DMS 273 treated with DMSO at 0.1 percent for 48 hours (cell line): ENCODE measurements around the gene ABTB2.

Experiments
- DNase-seq: peaks from one replicate; lab custom pipeline; 2025; lab: John Stamatoyannopoulos, UW

Gene ABTB2

DNA sequence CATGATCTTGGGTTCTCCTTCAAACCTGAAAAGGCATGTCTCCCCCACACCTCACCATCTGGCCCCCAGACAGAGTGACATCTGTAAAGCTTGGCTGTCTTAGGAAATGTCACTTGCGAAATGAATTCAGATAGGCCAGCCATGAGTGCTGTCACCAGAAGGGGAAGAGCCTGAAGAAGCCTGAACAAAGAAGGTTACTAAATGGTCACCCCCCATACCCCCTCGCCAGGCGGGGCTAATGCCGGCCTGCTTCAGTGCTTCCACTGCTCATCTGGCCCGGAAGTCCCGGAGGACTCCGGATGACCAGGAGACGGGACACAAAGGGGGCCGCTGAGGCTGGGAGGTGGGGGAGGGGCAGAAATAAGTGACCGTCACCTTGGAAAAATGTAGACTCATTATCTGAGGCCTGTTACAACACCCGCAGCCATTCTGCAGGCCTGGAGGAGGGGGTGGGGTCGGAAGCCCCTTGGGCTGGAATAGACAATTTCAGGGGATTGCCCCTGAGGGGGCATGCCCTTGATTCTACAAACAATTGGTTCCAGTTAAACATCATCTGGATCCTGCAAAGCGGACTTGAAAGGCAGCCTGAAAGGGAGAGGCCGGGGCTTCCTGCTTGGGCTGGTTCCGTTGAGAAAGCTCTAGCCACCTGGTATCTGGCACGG, 209.2 kb downstream of the ABTB2 start:
- no peak for DNase-seq

DNA sequence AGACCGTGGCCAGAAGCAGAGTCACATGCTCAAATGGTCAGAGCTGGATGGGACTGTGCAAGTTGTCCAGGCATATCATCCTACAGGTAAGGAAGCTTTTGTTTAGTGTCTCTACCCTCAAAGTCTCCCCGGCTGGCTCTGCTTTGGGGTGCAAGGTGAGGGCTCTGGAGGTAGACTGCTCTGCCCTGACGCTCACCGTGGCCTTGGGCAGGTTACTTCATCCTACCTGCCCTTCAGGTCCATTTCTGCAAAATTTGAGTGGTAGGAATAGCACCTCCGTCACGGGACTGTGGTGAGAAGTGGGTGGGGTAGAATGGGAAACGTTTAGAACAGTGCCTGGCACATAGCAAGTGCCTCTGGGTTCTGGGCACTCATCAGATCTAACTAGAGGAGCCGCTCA, 210.2 kb downstream of the ABTB2 start:
- no peak for DNase-seq

DNA sequence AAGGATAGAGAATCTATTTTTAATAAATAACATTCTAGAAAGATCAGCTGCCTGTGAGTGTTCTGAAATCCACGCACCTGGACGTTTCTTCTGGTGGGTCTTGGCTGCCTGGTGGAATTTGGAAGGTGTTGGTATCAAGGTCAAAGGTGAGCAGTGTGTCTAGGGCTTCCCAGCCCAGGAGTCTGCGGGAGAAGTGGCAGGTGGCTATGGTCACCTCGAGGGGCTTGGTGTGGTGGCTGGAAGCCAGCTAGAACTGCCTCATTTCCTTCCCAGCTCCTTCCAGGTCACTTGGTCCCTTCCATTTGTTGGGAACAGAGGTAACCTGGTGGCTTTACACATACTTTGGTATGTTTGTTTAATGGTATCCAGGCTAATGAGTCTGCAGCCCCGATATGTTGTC, 210.9 kb downstream of the ABTB2 start:
- DNase-seq, result no peak

DNA sequence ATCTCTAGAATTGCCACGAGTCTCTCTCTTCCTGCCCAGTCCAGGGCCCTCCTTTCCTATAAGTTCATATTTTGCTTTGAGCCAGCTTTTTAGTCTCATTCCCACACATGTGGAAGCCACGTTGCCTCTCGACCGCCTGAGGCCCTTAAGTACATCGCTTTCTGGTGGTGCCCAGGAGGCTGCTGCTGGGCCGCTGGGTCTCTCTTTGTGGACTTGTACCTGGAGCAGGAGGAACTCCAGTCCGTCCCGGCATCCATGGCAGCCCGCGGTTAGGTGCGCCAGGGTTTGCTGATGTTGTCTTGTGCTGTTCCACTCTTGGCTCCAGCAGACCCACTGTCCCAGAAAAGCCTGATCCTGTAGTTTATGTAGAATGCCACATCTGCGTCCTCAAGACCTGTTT, 211.4 kb downstream of the ABTB2 start:
- no peak for DNase-seq

DNA sequence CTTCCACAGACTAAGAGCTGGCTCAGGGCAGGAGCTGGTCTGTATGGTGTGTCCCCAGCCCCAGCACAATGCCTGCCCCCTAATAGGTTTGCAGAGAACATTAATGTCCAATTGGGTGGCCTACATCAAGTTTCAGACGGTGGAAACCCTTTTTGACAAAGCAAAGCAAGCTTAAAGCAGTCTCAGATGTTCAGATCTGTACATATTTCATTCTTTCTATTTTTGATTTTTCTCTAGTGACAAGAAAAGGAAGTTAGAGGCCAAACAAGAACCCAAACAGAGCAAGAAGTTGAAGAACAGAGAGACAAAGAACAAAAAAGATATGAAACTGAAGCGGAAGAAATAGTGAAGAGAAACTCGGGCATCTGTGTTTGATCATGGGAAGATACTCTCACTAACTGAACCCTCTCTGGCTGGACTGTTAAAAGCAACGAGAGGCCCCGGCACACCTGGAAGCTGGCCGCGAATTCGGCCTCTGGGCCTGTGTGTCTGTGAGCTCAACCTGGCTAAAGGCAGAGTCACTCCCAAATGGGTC, 211.9 kb downstream of the ABTB2 start:
- no peak for DNase-seq

DNA sequence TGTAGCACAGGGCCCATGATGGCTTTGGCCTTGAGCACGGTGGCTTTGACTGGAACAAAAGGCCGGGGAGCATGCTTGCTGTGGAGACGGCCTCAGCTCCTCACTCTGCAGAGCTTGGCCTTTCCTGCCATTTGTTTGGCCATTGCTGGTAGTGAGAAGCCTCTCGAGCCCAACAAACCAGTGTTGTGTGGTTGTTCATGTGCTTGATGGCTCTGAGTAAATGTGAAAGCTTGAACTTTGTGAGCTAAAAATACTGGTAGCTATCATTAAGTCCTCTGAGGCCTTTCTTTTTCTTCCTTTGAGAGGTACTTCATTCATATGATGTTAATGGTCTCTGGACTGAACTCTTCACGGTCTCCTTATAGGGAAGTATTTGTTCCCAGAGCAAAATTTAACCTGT, 212.7 kb downstream of the ABTB2 start:
- no peak for DNase-seq

DNA sequence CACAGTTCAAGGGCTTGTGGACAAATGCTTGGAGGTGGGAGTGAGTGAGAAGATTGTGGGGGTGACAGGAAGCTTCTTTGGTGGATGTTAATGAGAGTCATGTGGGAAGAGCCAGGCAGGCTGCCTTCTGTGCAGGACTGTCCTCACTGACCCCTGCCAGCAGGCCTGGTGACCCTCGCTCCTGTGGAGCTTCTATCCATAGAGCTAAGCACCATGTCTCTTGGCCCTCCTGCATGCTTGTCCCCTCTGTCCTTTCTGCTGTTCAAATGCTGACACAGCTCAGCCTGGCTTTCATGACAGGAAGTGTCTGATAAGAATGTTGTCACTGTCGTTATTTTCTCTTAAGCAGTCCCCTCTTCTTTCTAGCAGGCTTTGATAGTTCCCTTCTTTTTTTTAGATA, 214.8 kb downstream of the ABTB2 start:
- no peak for DNase-seq

DNA sequence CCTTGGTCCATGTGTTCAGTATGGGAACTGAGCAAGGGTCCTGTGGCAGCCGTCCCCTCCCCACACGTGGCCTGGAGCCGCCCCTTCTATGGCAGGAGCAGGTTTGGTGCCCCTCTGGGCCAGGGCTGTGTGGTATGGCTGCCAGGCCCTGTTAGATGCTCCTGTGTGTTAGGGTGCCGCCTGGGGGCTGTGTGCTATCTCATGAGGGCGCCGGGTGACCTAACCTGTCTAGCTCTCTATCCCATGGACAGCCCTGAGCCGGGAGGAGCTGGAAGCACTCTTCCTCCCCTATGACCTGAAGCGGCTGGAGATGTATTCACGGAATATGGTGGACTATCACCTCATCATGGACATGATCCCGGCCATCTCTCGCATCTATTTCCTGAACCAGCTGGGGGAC, 217.7 kb downstream of the ABTB2 start:
- DNase-seq, result no peak

DNA sequence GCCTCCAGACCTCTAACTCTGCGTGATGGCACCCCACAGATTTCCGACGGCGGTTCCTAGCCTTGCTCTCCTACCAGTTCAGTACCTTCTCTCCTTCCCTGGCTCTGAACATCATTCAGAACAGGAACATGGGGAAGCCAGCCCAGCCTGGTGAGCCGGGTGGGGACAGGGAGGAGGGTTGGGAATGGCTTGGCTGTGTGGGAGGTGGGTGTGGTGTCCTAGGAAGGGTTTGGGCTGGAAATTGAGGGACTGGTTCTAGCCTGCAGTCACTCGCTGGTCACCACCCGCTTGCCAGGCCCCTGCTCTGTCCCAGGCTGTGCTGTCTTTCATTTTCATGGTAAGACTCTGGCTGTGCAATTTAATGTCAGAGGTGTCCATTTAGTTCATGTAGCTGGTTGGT, 218.5 kb downstream of the ABTB2 start:
- no peak for DNase-seq

DNA sequence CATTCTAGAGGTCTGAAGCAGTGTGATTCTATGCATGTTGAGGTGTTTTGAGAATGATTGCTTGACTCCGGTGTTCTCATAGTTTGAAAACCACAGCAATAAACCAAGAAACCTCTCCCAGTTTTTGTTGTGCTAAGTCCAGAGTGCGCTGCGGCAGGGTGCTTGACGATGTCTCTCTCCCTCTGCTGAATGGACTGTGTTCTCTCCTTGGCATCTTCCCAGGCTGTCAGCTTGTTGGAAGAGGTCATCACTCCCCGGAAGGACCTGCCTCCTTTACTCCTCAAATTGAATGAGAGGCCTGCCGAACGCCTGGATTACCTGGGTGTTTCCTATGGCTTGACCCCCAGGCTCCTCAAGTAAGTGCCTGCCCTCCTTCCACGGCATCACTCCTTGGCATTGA, 221.4 kb downstream of the ABTB2 start:
- DNase-seq, result no peak

DNA sequence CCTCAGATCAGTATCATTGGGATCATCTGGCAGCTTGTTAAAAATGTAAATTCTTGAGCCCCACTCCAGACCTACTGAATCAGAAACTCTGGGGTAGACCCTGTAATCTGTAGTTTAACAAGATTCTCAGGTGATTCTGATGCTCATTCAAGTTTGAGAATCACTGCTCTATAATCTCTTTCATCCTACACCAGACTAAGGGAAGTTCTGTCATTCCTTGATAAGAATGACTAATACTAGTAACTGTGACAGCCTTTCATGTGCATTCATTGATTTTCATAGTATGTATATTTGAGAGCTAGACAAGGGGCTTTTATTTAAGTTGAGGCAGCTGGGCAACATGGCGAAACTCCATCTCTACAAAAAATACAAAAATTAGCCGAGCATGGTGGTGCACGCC, 222.4 kb downstream of the ABTB2 start:
- no peak for DNase-seq

DNA sequence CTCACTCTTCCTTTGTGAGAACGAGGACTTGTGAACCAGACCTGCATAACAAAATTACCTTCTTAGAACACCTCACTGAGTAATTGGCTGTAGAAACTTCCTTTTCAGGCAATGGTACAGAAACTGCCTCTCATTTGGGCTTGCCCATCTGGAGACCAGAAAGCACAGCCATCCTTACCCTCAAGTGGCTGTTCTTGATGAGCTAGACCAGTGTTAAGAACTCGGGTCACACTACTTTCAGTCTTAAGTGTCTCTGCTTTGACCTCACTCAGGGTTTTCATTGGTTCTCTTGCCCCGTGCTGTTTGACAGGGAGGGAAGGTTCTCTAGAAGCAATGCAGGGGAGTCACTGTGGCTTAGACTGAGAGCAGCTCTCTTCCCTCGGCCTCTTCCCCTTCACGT, 223.0 kb downstream of the ABTB2 start:
- DNase-seq, result no peak

DNA sequence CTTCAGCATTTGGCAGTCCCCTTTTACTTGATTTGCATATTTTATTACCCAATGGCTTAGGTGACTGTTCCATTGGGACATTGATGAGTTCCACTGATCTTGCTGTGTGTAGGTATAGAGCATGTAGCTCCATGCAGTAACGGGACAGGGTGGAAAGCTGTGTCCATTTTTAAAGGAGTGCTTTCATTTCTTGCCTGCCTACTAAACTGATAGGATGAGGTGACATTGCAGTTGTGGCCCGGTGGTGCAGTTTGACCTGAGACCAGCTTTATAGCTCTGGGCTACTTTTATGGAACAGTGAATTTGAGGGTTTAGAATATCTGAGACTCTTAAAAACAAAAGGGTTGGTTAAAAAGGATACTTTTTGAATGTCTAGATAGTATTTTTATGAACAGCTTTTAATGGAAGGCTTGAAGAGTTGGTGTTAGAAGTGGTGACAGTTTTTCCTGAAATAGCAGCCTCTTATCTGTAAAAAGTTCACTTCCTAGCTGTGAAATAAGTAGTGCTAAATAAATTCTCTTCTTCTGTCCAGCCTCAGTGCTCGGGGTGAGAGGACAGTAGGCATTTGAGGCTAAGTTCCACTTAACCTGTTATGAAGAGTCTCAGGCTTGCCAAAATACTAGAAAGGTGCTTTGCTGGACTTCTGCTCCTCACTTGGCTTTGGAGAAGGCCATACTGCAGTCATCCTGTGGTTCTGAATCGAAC, 225.4 kb downstream of the ABTB2 start:
- DNase-seq, result no peak

DNA sequence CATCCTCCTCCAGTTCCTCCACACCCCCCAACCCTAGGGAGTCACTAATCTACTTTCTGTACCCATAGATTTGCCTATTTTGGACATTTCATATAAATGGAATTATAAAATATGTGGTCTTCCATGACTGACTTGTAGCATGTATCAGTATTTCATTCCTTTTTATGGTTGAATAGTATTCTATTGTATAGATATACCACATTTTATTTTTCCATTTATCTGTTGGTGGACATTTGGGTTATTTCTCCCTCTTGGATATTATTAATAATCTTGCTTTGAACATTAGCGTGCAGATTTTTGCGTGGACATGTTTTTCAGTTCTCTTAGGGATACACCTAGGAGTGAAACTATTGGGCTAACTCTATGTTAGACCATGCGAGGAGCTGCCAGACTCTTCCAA, 229.0 kb downstream of the ABTB2 start:
- DNase-seq, result no peak

DNA sequence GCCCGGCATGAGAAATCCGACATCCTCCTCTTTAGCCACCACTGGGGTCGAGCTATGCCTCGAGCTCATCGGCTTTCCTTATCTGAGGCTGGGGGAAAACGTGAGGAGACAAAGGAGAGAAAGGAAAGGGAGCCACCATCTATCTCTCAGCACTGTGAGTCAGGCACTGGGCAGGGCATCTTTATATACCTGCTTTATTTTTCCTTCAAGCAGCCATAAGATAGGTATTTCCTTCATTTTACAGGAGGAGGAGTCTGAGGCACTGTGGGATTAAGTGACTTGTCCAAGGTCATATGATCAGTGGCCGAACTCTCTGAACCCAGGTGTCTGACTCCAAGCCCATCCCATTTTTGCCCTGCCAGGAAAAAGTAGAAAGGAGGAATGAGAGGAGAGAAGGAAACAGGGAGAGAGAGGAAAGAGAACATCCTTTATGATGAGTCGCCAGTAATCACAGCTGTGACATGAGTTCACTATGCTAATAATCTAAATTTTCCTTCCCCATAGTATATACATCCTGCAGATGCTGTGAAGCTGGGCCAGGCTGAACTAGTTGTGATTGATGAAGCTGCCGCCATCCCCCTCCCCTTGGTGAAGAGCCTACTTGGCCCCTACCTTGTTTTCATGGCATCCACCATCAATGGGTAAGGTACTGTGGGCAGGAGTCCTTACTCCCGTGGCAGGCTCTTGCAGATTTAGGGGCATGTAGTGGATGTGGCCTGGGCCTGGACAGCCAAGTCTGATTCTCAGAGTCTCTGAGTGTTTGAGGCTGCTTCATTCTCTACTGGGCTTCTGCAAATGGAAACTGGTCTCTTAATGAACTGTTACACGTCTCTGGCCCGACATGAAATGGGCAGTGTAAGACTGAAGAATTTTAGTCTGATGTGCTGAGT, 230.6 kb downstream of the ABTB2 start:
- DNase-seq, result no peak

DNA sequence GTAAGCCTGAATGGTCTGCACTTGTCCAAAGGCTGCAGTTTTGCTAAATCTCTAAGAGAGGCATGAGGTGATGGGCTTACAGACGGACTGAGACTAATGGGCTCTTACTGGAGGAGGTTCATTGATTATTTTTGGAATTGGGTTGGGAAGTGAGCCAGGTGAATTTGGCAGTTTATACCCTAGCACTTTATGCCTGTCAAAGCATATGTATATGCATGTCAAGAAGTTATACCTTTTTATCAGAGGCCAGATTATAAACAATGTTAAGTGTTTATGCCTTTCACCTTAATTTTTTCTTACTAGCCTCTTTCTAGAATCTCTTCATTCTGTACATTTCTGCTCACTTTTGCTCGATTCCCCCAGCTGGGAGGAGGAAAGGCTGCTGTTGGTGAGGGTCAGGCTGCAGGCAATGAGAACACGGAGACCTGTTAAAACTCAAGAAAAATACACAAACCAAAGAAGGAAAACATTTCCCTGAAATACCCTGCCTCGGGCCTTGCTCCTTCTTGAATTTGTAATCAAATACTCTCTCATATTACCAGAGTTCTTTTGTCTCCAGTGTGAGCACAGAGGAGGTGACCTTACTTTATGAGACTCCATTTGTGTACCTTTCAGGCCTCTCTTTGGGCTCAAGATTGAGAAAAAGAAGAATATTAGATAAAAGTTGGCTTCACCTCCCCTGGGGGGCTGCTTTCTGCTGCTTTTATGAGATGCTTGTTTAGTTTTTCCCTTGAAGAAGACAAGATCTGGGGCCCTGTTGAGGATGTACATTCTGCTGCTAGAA, 232.7 kb downstream of the ABTB2 start:
- no peak for DNase-seq

DNA sequence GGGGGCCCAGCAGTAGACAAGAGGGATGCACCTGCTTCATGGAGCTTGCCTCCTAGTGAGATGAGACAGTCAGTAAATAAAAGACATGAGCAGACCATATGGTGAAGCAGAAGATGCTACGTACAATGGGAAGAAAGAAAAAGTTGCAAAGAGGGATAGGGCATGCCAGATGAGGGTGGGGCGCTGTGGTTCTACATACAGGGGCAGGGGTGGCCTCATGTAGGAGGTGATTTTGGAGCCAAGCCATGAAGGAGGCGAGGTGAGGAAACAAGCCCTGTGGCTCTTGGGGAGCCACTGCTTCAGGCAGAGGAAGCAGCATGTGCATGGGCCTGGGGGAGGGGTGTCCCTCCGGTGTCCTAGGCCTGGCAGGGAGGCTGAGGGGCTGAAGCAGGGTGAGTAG, 237.2 kb downstream of the ABTB2 start:
- DNase-seq, result no peak

DNA sequence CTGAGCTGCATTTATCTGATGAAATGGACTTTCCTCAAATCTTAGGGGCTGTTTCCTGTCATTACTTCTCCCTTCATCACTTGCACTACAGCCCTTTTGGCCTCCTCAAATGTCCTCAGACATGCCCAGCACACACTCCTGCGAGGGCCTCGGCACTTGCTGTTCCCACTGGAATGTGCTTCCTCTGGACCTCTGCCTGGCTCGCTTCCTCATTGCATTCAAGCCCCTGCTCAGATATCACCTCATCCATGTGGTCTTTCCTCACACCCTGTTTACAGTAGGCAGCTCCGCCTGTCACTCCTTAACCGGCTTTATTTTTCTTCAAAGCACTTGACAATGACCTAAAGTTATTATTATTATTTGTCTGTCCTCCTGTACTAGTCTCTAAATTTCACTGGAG, 243.3 kb downstream of the ABTB2 start:
- DNase-seq, result no peak

DNA sequence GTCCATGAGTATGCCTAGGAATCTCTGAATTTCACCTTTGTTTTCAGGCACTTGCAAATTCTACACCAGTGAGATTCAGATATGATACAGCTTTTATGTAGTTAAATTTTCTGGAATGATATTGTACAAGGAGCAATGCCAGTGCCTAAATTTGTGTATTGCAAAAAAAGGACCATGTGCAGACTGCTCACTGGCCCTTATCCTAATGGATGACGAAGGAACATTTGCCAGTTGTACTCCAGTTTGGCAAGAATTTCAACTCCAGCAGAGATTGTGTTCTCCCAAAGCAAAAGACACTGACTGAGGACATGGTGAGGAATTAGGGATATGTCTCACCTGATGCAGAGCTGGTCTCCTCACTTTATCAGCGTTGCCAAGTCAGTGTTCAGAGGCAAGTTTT, 243.8 kb downstream of the ABTB2 start:
- DNase-seq, result no peak

DNA sequence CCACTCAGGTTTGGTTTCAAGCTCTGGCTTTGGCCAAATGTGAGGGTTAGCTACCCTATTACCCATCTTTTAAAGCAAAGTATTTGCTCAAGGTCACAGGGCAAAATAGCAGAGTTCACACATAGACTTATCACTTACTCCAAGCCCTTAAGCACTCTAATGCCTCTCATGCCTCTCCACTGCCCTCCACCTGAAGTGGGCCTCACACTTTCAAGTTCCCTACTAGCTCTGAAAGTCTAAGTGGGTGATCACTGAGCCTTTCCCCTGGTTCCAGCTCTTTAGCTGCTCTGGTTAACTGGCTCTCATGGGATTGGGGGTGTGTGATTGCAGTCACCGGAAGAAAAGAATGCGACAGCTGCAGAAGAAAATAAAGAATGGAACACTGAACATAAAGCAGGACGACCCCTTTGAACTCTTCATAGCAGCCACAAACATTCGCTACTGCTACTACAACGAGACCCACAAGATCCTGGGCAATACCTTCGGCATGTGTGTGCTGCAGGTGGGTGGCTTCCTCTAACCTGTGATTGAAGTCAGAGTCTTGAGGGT, 246.0 kb downstream of the ABTB2 start:
- DNase-seq, result no peak

DNA sequence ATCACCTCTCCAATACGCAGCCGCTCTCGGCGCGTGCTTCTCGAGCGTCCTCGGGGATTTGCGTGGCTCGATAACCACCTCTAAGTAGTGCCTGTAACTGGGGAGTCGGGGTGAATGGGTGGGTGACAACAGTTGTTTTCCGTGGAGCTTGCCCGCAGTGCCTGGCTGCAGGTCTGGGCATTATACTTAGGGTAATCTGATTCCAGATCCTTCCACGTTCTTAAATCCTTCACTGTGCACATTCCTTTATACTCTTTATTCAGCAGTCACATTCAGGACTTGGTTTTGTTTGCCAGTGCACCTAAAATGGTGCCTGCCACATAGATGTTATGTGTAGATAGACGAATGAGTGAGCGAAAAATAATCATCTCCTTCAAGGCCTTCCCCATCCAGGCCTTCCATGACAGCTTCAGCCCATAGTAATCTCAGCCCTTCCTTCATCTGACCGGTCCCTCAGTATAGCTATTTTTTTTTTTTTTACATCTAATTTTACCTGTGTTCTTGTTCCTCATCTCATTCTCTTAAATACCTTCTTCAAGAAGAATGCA, 251.8 kb downstream of the ABTB2 start:
- DNase-seq, result no peak
